Ishikawa (cell line): ENCODE measurements around the gene SGCD.

ENCODE experiments used
- CEBPB ChIP-seq: IDR thresholded peaks from 2 replicates; pipeline ENCODE4 v1.6.1; 2012
- CREB1 ChIP-seq: IDR thresholded peaks from 2 replicates; pipeline ENCODE4 v1.6.1; 2012; ENCODE audit warnings: low read depth
- EGR1 ChIP-seq: IDR thresholded peaks from 2 replicates; pipeline ENCODE4 v1.6.1; 2012
- EP300 ChIP-seq: IDR thresholded peaks from 2 replicates; pipeline ENCODE4 v1.6.1; 2012; ENCODE audit warnings: borderline replicate concordance
- FOXM1 ChIP-seq: IDR thresholded peaks from 2 replicates; pipeline ENCODE4 v1.6.1; 2012; ENCODE audit warnings: low read depth, borderline replicate concordance
- NFIC ChIP-seq: IDR thresholded peaks from 2 replicates; pipeline ENCODE4 v1.6.1; 2012
- RAD21 ChIP-seq: IDR thresholded peaks from 2 replicates; pipeline ENCODE4 v1.6.1; 2012; ENCODE audit warnings: low read depth
- REST ChIP-seq: IDR thresholded peaks from 2 replicates; pipeline ENCODE4 v1.6.1; 2012; ENCODE audit warnings: low read depth, mild to moderate bottlenecking
- TAF1 ChIP-seq: IDR thresholded peaks from 2 replicates; pipeline ENCODE4 v1.6.1; 2012; ENCODE audit warnings: low read depth, mild to moderate bottlenecking
- TCF12 ChIP-seq: IDR thresholded peaks from 2 replicates; pipeline ENCODE4 v1.6.1; 2012; ENCODE audit warnings: low read depth
- TEAD4 ChIP-seq: IDR thresholded peaks from 2 replicates; pipeline ENCODE4 v1.6.1; 2012
- USF1 ChIP-seq: IDR thresholded peaks from 2 replicates; pipeline ENCODE4 v1.6.1; 2012
- YY1 ChIP-seq: IDR thresholded peaks from 2 replicates; pipeline ENCODE4 v1.6.1; 2012; ENCODE audit warnings: low read depth
- ZBTB7A ChIP-seq: IDR thresholded peaks from 2 replicates; pipeline ENCODE4 v1.6.1; 2012; ENCODE audit warnings: low read depth
- TF ChIP-seq, protein P1 (sequence below): IDR thresholded peaks from 2 replicates; pipeline ENCODE4 v1.6.1; 2012

Gene SGCD

DNA sequence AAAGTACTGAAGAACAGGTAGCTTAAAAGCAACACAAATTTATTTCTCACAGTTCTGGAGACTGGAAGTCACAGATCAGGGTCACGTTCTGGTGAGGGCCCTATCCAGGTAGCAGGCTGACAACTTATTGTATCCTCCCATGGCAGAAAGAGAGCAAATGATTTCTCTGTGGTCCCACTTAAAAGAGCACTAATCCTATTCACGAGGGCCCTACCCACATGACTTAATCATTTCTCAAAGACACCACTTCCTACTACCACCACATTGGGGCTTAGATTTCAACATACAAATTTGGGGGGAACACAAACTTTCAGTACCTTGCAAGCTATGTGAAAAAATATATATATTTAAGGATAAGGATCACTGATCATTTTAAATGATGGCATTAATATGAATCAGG, 447.3 kb downstream of the SGCD start:
- TF ChIP-seq USF1 (no peak), ZBTB7A (no peak), EGR1 (no peak)

GRCh38 chr5:156778139-156778706, 451.3 kb downstream of the SGCD start:
- TF ChIP-seq, protein P1, sequence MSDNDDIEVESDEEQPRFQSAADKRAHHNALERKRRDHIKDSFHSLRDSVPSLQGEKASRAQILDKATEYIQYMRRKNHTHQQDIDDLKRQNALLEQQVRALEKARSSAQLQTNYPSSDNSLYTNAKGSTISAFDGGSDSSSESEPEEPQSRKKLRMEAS = no peak
- TF ChIP-seq FOXM1 (no peak), EGR1 (no peak), CEBPB (no peak), TAF1 (no peak), TCF12 (no peak), USF1 (no peak), REST (no peak), CREB1 (no peak), YY1 (no peak), TEAD4 (no peak)

- TF ChIP-seq USF1 = no peak
- no peak for TF ChIP-seq ZBTB7A
- TF ChIP-seq REST = no peak
Observed at GRCh38 chr5:156778752-156779151, 451.8 kb downstream of the SGCD start.

GRCh38 chr5:156779436-156779835, 452.5 kb downstream of the SGCD start:
- TF ChIP-seq CREB1 (no peak), TCF12 (no peak), NFIC (no peak), RAD21 (no peak)

GRCh38 chr5:156783092-156783491, 456.1 kb downstream of the SGCD start:
- TF ChIP-seq USF1 = no peak
- TF ChIP-seq ZBTB7A = no peak
- TF ChIP-seq EP300 = no peak
- no peak for TF ChIP-seq REST
- TF ChIP-seq TAF1 = no peak
- TF ChIP-seq TCF12 = no peak
- no peak for TF ChIP-seq FOXM1
- TF ChIP-seq EGR1 = no peak
- no peak for TF ChIP-seq TEAD4
- TF ChIP-seq YY1 = no peak
